PFSK-1 (cell line): ENCODE data around the gene FDX2.

Experiments
- FOXP2 ChIP-seq: optimal IDR thresholded peaks from 2 replicates; pipeline ENCODE3; 2011; ENCODE audit warnings: borderline replicate concordance, control low read depth, inconsistent platforms; ENCODE audit not compliant: insufficient read depth; ENCODE audit errors: extremely low read length, extremely low read depth
- POLR2AphosphoS5 ChIP-seq: IDR thresholded peaks from 2 replicates; pipeline ENCODE4 v1.6.1; 2012; ENCODE audit warnings: low read depth, mild to moderate bottlenecking, control low read depth, low read length, moderate library complexity
- REST ChIP-seq, 2 experiments: IDR thresholded peaks; 2 replicates each; pipeline versions ENCODE4 v1.6.1 to v1.8.0; 2011 to 2012; ENCODE audit warnings: low read depth in 2 of 2, low read length in 2 of 2, control low read depth in 1 of 2, inconsistent platforms in 1 of 2, mild to moderate bottlenecking in 1 of 2, moderate library complexity in 1 of 2; ENCODE audit not compliant: insufficient read depth in 1 of 2
- SIN3A ChIP-seq: IDR thresholded peaks from 2 replicates; pipeline ENCODE4 v1.6.1; 2012; ENCODE audit warnings: mild to moderate bottlenecking, low read length, moderate library complexity, borderline replicate concordance; ENCODE audit not compliant: insufficient read depth
- TAF1 ChIP-seq: IDR thresholded peaks from 2 replicates; pipeline ENCODE4 v1.6.1; 2012; ENCODE audit warnings: low read length, control low read depth, borderline replicate concordance; ENCODE audit not compliant: insufficient read depth

The FDX2 gene

DNA sequence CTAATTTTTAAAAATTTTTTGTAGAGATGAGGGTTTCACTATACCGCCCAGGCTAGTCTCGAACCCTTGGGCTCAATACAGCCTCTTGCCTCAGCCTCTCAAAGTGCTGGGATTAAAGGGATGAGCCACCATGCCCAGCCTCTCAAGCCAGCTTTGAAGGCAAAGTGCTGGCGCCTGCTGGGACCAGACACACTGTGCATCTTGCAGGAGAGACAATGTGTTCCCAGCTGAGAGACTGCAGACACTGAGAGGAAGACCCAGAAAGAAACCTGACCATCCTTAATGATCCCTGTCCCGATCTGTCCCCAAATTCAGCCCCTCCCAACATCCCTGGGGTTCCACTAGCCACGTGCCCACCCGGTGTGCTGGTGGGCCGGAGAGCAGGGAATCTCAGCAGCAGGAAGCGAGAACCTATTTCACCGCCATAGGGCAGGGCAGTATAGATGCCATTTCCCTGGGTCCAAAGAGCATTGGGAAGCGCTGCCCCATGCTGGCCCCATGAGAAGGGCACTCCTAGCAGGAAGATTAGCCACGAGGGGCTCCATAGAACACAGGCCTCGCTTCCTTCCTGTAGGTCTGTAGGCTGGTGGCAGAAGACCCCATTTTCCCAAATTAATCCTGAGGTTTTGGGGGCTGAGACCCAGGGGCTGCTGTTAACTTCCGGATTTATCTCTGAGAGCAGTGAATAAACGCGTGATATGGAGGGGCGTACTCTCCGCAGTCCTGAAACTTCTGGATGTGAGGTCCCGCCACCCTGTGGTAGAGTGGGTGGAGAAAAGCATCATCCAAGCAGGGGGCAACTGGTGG, 16.5 kb upstream of the FDX2 start:
- TF ChIP-seq TAF1 (peak; percentile 31; the same call in 1 of the 2 replicates), POLR2AphosphoS5 (no peak; the same call in 1 of the 2 replicates), FOXP2 (no peak), REST (IDR thresholded peaks at IDR 0.05; ENCODE audit: insufficient read depth in 1 of 2, low read depth in 2 of 2, low read length in 2 of 2) (no peak; a peak in 1 of 4 replicates), SIN3A (peak; percentile 69; the same call in 1 of the 2 replicates)

- no peak for TF ChIP-seq REST (IDR thresholded peaks at IDR 0.05; ENCODE audit: insufficient read depth in 1 of 2, low read depth in 2 of 2, low read length in 2 of 2)
- TF ChIP-seq SIN3A = no peak
- no peak for TF ChIP-seq FOXP2
- TF ChIP-seq TAF1 = no peak
- TF ChIP-seq POLR2AphosphoS5 = no peak
These were observed 13.7 kb upstream of the FDX2 start for GRCh38 chr19:10329555-10329954.

GRCh38 chr19:10328558-10329429, 13.0 kb upstream of the FDX2 start:
- no peak for TF ChIP-seq FOXP2
- TF ChIP-seq POLR2AphosphoS5 = no peak
- TF ChIP-seq REST (IDR thresholded peaks at IDR 0.05; ENCODE audit: insufficient read depth in 1 of 2, low read depth in 2 of 2, low read length in 2 of 2) = no peak
- no peak for TF ChIP-seq SIN3A

DNA sequence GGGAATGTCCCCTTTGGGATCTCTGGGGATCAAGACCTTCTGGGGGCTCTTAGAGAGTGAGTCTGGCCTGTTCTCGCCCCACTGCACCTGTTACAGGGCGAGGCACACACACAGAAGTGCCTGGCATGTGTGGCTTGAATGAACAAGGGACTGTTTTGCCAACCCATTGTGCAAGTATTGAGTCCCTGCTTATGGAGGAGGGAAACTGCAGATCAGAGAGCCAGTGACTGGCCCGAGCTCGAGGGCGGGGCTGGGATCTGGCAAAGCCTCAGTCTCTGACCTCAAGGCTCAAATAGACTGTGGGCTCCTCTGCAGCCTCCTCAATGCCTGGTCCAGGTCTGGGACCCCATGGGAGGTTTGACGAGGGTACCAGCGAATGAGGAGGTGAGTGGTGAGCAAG, 12.0 kb upstream of the FDX2 start:
- TF ChIP-seq TAF1 (no peak), SIN3A (no peak), POLR2AphosphoS5 (no peak), REST (IDR thresholded peaks at IDR 0.05; ENCODE audit: insufficient read depth in 1 of 2, low read depth in 2 of 2, low read length in 2 of 2) (no peak), FOXP2 (no peak)
